Neural cell (in vitro differentiated cells): Measurements from ENCODE around the gene RFX4. TPM values are rescaled to one million over a fixed set of nuclear protein-coding genes. Genes with fewer than 3 reads are reported as not detected.
"Not testable (repeated sequence)": the region's sequence is repeated elsewhere in the genome, so short reads cannot be mapped to it uniquely, and the experiment has no call there.

Experiments
- H2AFZ ChIP-seq: fragments of 200-600, 300-800 bp; sonication (generic), shearing (Covaris generic); 2 replicates; pipeline ENCODE4 v1.6.0; 2014; ENCODE audit warnings: low read depth, mild to moderate bottlenecking, antibody characterized with exemption, low read length, moderate library complexity
- H3F3A ChIP-seq: fragments of 200-600 bp; shearing (Covaris generic); 2 replicates; pipeline ENCODE4 v1.6.1; 2016; ENCODE audit warnings: mild to moderate bottlenecking, moderate library complexity, mixed read lengths, antibody characterized with exemption, low read length; ENCODE audit not compliant: insufficient read depth, poor library complexity, severe bottlenecking
- H3K27ac ChIP-seq: fragments of 200-600, 300-800 bp; sonication (generic), shearing (Covaris generic); 2 replicates; pipeline ENCODE4 v1.5.1; 2014; ENCODE audit warnings: mild to moderate bottlenecking, low read length, moderate library complexity
- H3K27me3 ChIP-seq: fragments of 300-800, 200-600 bp; sonication (generic), shearing (Covaris generic); 2 replicates; pipeline ENCODE4 v1.6.0; 2014; ENCODE audit warnings: mild to moderate bottlenecking, low read depth, low read length, moderate library complexity; ENCODE audit not compliant: insufficient read depth
- H3K36me3 ChIP-seq: fragments of 300-800, 200-600 bp; sonication (generic), shearing (Covaris generic); 2 replicates; pipeline ENCODE4 v1.5.1; 2014; ENCODE audit warnings: mild to moderate bottlenecking, antibody characterized with exemption, low read length, moderate library complexity; ENCODE audit not compliant: insufficient read depth
- H3K4me2 ChIP-seq: fragments of 300-800, 200-600 bp; sonication (generic), shearing (Covaris generic); 2 replicates; pipeline ENCODE4 v1.6.0; 2014; ENCODE audit warnings: mild to moderate bottlenecking, low read length
- H3K4me3 ChIP-seq: fragments of 300-800, 200-600 bp; sonication (generic), shearing (Covaris generic); 2 replicates; pipeline ENCODE4 v1.5.1; 2014; ENCODE audit warnings: mild to moderate bottlenecking, low read length, moderate library complexity
- H3K79me2 ChIP-seq: fragments of 200-600 bp; shearing (Covaris generic); replicated peaks from 2 replicates; pipeline ENCODE4 v1.6.0; 2014; ENCODE audit warnings: mild to moderate bottlenecking, low read length, moderate library complexity; ENCODE audit not compliant: insufficient read depth
- H3K9ac ChIP-seq: fragments of 300-800, 200-600 bp; sonication (generic), shearing (Covaris generic); 2 replicates; pipeline ENCODE4 v1.6.1; 2016; ENCODE audit warnings: mild to moderate bottlenecking, low read length, mixed read lengths
- H3K9me2 ChIP-seq: fragments of 200-600 bp; shearing (Covaris generic); 2 replicates; pipeline ENCODE4 v1.6.1; 2016; ENCODE audit warnings: mild to moderate bottlenecking, low read length, mixed read lengths; ENCODE audit not compliant: insufficient read depth
- H3K9me3 ChIP-seq: fragments of 200-600, 300-800 bp; sonication (generic), shearing (Covaris generic); 2 replicates; pipeline ENCODE4 v1.6.1; 2016; ENCODE audit warnings: mild to moderate bottlenecking, mixed run types, low read length, moderate library complexity, mixed read lengths
- H4K20me1 ChIP-seq: fragments of 200-600 bp; shearing (Covaris generic); 2 replicates; pipeline ENCODE4 v1.6.1; 2016; ENCODE audit warnings: mild to moderate bottlenecking, mixed run types; ENCODE audit not compliant: insufficient read depth
- EP300 ChIP-seq: fragments of 450-650 bp; conservative IDR thresholded peaks from 2 replicates; pipeline ENCODE4 v1.6.1; 2014; ENCODE audit warnings: antibody characterized with exemption, mild to moderate bottlenecking, moderate library complexity; ENCODE audit not compliant: poor library complexity, severe bottlenecking
- EZH2 ChIP-seq: fragments of 200-600, 300-800 bp; shearing (Covaris generic), sonication (generic); IDR thresholded peaks from 2 replicates; pipeline ENCODE4 v1.6.1; 2014; ENCODE audit warnings: antibody characterized with exemption, low read length, borderline replicate concordance, mild to moderate bottlenecking; ENCODE audit not compliant: insufficient read depth, poor library complexity, severe bottlenecking
- MXI1 ChIP-seq: fragments of 450-650 bp; conservative IDR thresholded peaks from 2 replicates; pipeline ENCODE4 v1.6.1; 2014; ENCODE audit warnings: antibody characterized with exemption, mild to moderate bottlenecking; ENCODE audit not compliant: poor library complexity, severe bottlenecking
- POLR2AphosphoS5 ChIP-seq: IDR thresholded peaks from 2 replicates; pipeline ENCODE4 v1.6.1; 2012
- RAD21 ChIP-seq: fragments of 450-650 bp; conservative IDR thresholded peaks from 2 replicates; pipeline ENCODE4 v1.6.1; 2014; ENCODE audit warnings: antibody characterized with exemption, mild to moderate bottlenecking, moderate library complexity
- SMC3 ChIP-seq: fragments of 450-650 bp; conservative IDR thresholded peaks from 2 replicates; pipeline ENCODE4 v1.6.1; 2014; ENCODE audit warnings: antibody characterized with exemption, mild to moderate bottlenecking, moderate library complexity; ENCODE audit not compliant: poor library complexity
- TAF1 ChIP-seq: IDR thresholded peaks from 2 replicates; pipeline ENCODE4 v1.6.1; 2012; ENCODE audit warnings: low read depth
- polyA plus RNA-seq: library from polyadenylated mRNA; depleted of rRNA; stranded (reverse); fragments of >200 nt; gene quantifications from 2 replicates; pipeline ENCODE4 v1.2.3, GENCODE V29; 2014
- TF ChIP-seq, protein P1 (sequence below): fragments of 450-650 bp; IDR thresholded peaks from 2 replicates; pipeline ENCODE4 v1.5.1; 2014; ENCODE audit warnings: antibody characterized with exemption, mild to moderate bottlenecking, moderate library complexity; ENCODE audit not compliant: poor library complexity, severe bottlenecking
- TF ChIP-seq, protein P2 (sequence below): IDR thresholded peaks from 2 replicates; pipeline ENCODE4 v1.6.1; 2012; ENCODE audit warnings: borderline replicate concordance

The RFX4 gene
- polyA plus RNA-seq, 1 donor from 2014 or later: 0.22 TPM

DNA sequence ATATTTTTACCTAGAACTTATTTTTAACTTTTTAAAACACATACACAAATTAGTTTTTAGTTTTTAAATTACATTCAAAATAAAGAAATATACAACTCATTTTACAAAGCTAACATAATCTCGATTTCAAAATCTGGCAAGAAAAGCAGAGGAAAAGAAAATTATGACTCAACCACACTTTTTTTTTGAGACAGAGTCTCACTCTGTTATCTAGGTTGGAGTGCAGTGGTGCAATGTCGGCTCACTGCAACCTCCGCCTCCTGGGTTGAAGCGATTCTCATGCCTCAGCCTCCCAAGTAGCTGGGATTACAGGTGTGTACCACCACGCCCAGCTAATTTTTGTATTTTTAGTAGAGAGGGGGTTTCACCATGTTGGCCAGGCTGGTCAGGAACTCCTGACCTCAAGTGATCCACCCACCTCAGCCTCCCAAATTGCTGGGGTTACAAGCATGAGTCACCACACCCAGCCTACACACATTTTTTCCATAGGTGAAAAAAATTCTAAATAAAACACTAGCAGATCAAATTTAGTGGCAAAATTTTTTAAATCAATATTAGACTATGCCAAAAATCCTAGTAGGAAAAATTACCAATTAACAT lies 143.9 kb downstream of the RFX4 start:
- not testable (repeated sequence) for H3K36me3 ChIP-seq, H4K20me1 ChIP-seq, H3K4me3 ChIP-seq, H3K79me2 ChIP-seq, H3K9me2 ChIP-seq, H3K27ac ChIP-seq, H3F3A ChIP-seq, H3K9ac ChIP-seq, H3K27me3 ChIP-seq, H2AFZ ChIP-seq, H3K4me2 ChIP-seq, H3K9me3 ChIP-seq

- no peaks in the 10 kb centered on the region for H3F3A ChIP-seq
- no peaks in the 10 kb centered on the region for H3K9me3 ChIP-seq
- no peaks in the 10 kb centered on the region for H4K20me1 ChIP-seq
- H3K27ac ChIP-seq: no peak overlapping the region
- no peak overlapping the region for H2AFZ ChIP-seq
- no peaks in the 10 kb centered on the region for H3K9me2 ChIP-seq
- H3K79me2 ChIP-seq: no peaks in the 10 kb centered on the region
- TF ChIP-seq TAF1 (no peak), SMC3 (no peak), EP300 (no peak), RAD21 (no peak), EZH2 (no peak), POLR2AphosphoS5 (no peak), MXI1 (no peak)
- TF ChIP-seq, protein P1, sequence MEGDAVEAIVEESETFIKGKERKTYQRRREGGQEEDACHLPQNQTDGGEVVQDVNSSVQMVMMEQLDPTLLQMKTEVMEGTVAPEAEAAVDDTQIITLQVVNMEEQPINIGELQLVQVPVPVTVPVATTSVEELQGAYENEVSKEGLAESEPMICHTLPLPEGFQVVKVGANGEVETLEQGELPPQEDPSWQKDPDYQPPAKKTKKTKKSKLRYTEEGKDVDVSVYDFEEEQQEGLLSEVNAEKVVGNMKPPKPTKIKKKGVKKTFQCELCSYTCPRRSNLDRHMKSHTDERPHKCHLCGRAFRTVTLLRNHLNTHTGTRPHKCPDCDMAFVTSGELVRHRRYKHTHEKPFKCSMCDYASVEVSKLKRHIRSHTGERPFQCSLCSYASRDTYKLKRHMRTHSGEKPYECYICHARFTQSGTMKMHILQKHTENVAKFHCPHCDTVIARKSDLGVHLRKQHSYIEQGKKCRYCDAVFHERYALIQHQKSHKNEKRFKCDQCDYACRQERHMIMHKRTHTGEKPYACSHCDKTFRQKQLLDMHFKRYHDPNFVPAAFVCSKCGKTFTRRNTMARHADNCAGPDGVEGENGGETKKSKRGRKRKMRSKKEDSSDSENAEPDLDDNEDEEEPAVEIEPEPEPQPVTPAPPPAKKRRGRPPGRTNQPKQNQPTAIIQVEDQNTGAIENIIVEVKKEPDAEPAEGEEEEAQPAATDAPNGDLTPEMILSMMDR: no peak
- TF ChIP-seq, protein P2, sequence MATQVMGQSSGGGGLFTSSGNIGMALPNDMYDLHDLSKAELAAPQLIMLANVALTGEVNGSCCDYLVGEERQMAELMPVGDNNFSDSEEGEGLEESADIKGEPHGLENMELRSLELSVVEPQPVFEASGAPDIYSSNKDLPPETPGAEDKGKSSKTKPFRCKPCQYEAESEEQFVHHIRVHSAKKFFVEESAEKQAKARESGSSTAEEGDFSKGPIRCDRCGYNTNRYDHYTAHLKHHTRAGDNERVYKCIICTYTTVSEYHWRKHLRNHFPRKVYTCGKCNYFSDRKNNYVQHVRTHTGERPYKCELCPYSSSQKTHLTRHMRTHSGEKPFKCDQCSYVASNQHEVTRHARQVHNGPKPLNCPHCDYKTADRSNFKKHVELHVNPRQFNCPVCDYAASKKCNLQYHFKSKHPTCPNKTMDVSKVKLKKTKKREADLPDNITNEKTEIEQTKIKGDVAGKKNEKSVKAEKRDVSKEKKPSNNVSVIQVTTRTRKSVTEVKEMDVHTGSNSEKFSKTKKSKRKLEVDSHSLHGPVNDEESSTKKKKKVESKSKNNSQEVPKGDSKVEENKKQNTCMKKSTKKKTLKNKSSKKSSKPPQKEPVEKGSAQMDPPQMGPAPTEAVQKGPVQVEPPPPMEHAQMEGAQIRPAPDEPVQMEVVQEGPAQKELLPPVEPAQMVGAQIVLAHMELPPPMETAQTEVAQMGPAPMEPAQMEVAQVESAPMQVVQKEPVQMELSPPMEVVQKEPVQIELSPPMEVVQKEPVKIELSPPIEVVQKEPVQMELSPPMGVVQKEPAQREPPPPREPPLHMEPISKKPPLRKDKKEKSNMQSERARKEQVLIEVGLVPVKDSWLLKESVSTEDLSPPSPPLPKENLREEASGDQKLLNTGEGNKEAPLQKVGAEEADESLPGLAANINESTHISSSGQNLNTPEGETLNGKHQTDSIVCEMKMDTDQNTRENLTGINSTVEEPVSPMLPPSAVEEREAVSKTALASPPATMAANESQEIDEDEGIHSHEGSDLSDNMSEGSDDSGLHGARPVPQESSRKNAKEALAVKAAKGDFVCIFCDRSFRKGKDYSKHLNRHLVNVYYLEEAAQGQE: no peak
- no peaks in the 10 kb centered on the region for H3K27me3 ChIP-seq
- H3K4me3 ChIP-seq: no peak overlapping the region
- H3K4me2 ChIP-seq: no peak overlapping the region
- no peaks in the 10 kb centered on the region for H3K36me3 ChIP-seq
- H3K9ac ChIP-seq: no peak overlapping the region
Measured at GRCh38 chr12:106729611-106730010, 146.8 kb downstream of the RFX4 start.

- H3K79me2 ChIP-seq: no peaks in the 10 kb centered on the region
- no peak overlapping the region for H2AFZ ChIP-seq
- H3K27me3 ChIP-seq: no peaks in the 10 kb centered on the region
- no peak overlapping the region for H3K4me3 ChIP-seq
- no peaks in the 10 kb centered on the region for H4K20me1 ChIP-seq
- H3K9ac ChIP-seq: no peak overlapping the region
- no peak overlapping the region for H3K27ac ChIP-seq
- no peak overlapping the region for H3K4me2 ChIP-seq
- no peaks in the 10 kb centered on the region for H3F3A ChIP-seq
- H3K36me3 ChIP-seq: no peaks in the 10 kb centered on the region
- H3K9me3 ChIP-seq: no peaks in the 10 kb centered on the region
- TF ChIP-seq, protein P1: no peak
- TF ChIP-seq RAD21: no peak
- H3K9me2 ChIP-seq: no peaks in the 10 kb centered on the region
Measured at GRCh38 chr12:106732890-106733289, 150.1 kb downstream of the RFX4 start.
